Endodermal cell (in vitro differentiated cells): ENCODE results near the gene PMEPA1. TPM values are rescaled to one million over a fixed set of nuclear protein-coding genes. Genes with fewer than 3 reads are reported as not detected.

Experiments used
- DNase-seq: peaks from one replicate; pipeline ENCODE4 v3.0.0-alpha.2; 2017
- H3K27ac ChIP-seq: 2 replicates; pipeline ENCODE4 v1.5.1; 2013; ENCODE audit warnings: mild to moderate bottlenecking, low read depth, low read length, moderate library complexity
- H3K27me3 ChIP-seq: 2 replicates; pipeline ENCODE4 v1.6.1; 2013; ENCODE audit warnings: mild to moderate bottlenecking, low read length, moderate library complexity; ENCODE audit not compliant: insufficient read depth, control insufficient read depth, poor library complexity, severe bottlenecking
- H3K36me3 ChIP-seq: 2 replicates; pipeline ENCODE4 v1.7.0; 2013; ENCODE audit warnings: mild to moderate bottlenecking, low read length, moderate library complexity; ENCODE audit not compliant: control insufficient read depth, insufficient read depth
- H3K4me1 ChIP-seq: one replicate; pipeline ENCODE4 v1.7.0; 2013; ENCODE audit warnings: low read length; ENCODE audit not compliant: control insufficient read depth, insufficient read depth
- H3K4me3 ChIP-seq: 2 replicates; pipeline ENCODE4 v1.5.1; 2013; ENCODE audit warnings: mild to moderate bottlenecking, low read length, moderate library complexity
- H3K9ac ChIP-seq: 2 replicates; pipeline ENCODE4 v1.6.1; 2013; ENCODE audit warnings: mild to moderate bottlenecking, low read length, moderate library complexity; ENCODE audit not compliant: poor library complexity, severe bottlenecking; ENCODE audit errors: extremely low read depth
- H3K9me3 ChIP-seq: 2 replicates; pipeline ENCODE4 v1.6.1; 2013; ENCODE audit warnings: mild to moderate bottlenecking, low read length, moderate library complexity; ENCODE audit not compliant: control insufficient read depth
- H3K27ac Mint-ChIP-seq: 2 replicates; pipeline ENCODE4 v1.8.0; 2020; ENCODE audit warnings: mixed read lengths
- H3K27me3 Mint-ChIP-seq: 2 replicates; pipeline ENCODE4 v1.8.0; 2021; ENCODE audit warnings: mild to moderate bottlenecking, mixed read lengths; ENCODE audit not compliant: insufficient read depth
- H3K36me3 Mint-ChIP-seq: 2 replicates; pipeline ENCODE4 v1.8.0; 2020; ENCODE audit warnings: low read depth, mixed read lengths
- H3K4me1 Mint-ChIP-seq: 2 replicates; pipeline ENCODE4 v1.8.0; 2020; ENCODE audit warnings: mixed read lengths
- H3K4me3 Mint-ChIP-seq: 2 replicates; pipeline ENCODE4 v1.8.0; 2020; ENCODE audit warnings: mild to moderate bottlenecking, moderate library complexity, mixed read lengths
- H3K9me3 Mint-ChIP-seq: 2 replicates; pipeline ENCODE4 v1.8.0; 2020; ENCODE audit warnings: mild to moderate bottlenecking, mixed read lengths
- WGBS, 2 experiments: methylation state at CpG; one replicate each; pipeline versions ENCODE4 v1.1.5 to v1.1.7; 2013; ENCODE audit warnings: missing lambda C conversion rate in 2 of 2, mixed read lengths in 1 of 2; ENCODE audit not compliant: insufficient coverage in 1 of 2, insufficient read length in 1 of 2; 5-methylcytosine and 5-hydroxymethylcytosine counted together
- total RNA-seq, 2 donors: library from RNA; stranded (reverse); fragmentation: NEBNext Ultra II Directional in 1 of 2; extraction: Animal tissue kit (Norgen Biotek cat#: 25700) in 1 of 2; gene quantifications; 2 replicates in 1 of 2; 3 replicates in 1 of 2; pipeline ENCODE4 v1.2.1, GENCODE V29; 2021
- TF ChIP-seq, protein P1 (sequence below): fragments of 200-600 bp; sonication (generic); conservative IDR thresholded peaks from 2 replicates; pipeline ENCODE4 v1.5.0; 2021; ENCODE audit warnings: antibody characterized with exemption, mild to moderate bottlenecking

PMEPA1 gene
- total RNA-seq, 2 donors from 2014 or later = 18.8 to 37.4 TPM

DNA sequence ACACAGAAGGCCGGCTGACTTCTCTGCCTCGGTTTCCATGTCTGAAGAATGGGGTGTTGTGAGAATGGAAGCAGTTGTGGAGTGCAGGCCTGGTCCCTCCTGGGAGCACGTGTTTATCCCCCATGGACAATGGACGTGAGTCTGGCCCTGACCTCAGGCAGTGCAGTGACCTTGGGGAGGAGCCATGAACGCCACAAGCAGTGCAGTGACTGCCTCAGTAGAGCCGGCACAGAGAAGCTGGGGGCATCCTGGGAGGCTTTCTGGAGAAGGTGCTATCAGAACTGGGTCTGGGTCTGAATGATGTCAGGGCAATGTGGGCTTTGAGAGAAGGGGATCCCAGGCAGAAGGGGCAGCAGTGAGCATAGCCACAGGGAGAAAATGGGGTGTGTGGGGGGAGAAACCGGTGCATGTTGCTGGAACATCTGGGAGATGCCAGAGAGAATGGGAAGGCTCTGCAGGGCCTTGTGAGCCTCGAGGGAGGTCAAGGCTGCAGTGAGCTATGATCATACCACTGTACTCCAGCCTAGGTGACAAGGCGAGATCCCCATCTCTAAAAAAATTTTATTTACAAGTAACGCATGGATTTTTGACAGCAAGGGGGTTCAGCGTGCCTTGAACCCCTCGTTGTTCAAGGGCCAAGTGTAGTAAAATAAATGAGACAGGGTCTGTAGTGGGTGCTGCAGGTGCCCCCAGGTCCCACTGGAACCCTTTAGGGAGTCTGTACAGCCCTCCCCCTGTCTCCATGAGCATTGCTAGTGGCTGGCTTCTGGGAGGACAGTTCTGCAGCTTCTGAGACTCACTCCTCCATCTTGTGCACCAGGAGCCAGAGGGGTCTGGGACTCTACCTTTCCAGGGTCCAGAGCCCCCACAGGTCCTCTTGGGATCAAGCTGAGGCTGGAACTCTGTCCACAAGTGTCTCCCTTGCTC is 62.5 kb downstream of the PMEPA1 start:
- Mint-ChIP-seq H3K36me3 (peaks cover 32% of the 10 kb centered on the region), H3K9me3 (peaks cover 39% of the 10 kb centered on the region), H3K27me3 (peaks cover 9% of the 10 kb centered on the region), H3K27ac (no peak overlapping the region), H3K4me1 (peaks cover 17% of the 10 kb centered on the region), H3K4me3 (no peak overlapping the region)
- no peak overlapping the region for H3K27ac ChIP-seq
- TF ChIP-seq, protein P1, sequence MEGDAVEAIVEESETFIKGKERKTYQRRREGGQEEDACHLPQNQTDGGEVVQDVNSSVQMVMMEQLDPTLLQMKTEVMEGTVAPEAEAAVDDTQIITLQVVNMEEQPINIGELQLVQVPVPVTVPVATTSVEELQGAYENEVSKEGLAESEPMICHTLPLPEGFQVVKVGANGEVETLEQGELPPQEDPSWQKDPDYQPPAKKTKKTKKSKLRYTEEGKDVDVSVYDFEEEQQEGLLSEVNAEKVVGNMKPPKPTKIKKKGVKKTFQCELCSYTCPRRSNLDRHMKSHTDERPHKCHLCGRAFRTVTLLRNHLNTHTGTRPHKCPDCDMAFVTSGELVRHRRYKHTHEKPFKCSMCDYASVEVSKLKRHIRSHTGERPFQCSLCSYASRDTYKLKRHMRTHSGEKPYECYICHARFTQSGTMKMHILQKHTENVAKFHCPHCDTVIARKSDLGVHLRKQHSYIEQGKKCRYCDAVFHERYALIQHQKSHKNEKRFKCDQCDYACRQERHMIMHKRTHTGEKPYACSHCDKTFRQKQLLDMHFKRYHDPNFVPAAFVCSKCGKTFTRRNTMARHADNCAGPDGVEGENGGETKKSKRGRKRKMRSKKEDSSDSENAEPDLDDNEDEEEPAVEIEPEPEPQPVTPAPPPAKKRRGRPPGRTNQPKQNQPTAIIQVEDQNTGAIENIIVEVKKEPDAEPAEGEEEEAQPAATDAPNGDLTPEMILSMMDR = no peak
- H3K9ac ChIP-seq = no peak overlapping the region
- H3K4me1 ChIP-seq = peaks cover 7% of the 10 kb centered on the region
- 90 to 94% methylated on average over 11 to 12 of the region's 12 CpGs for WGBS, 2 experiments
- H3K9me3 ChIP-seq = peaks cover 10% of the 10 kb centered on the region
- no peak for DNase-seq
- peaks cover 31% of the 10 kb centered on the region for H3K36me3 ChIP-seq
- no peaks in the 10 kb centered on the region for H3K27me3 ChIP-seq
- H3K4me3 ChIP-seq = no peak overlapping the region

DNA sequence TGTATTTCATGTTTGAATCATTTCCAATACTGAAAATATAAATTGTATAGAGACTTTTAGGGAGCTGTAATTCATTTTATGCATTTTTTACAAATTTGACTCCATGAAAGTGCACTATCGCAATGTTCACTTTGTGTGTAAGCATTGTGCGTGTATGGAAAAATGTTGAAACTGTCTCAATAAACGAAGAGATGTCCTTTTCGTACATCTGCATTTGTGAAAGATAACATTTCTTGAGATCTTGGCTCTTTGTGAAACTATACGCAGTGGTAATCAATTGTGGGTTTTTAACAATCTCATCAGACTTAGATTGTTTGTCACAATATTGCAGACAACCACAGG is 70.9 kb downstream of the PMEPA1 start:
- TF ChIP-seq, protein P1 = no peak
- no peak overlapping the region for H3K27ac ChIP-seq
- Mint-ChIP-seq H3K27ac (no peak overlapping the region), H3K27me3 (peaks cover 14% of the 10 kb centered on the region), H3K4me1 (no peaks in the 10 kb centered on the region), H3K4me3 (no peak overlapping the region), H3K36me3 (no peaks in the 10 kb centered on the region), H3K9me3 (peaks cover 12% of the 10 kb centered on the region)
- H3K4me3 ChIP-seq = no peak overlapping the region
- no peaks in the 10 kb centered on the region for H3K36me3 ChIP-seq
- peaks cover 14% of the 10 kb centered on the region for H3K9me3 ChIP-seq
- no peak overlapping the region for H3K9ac ChIP-seq
- 90 to 96% methylated on average over 5 of the region's 5 CpGs for WGBS, 2 experiments
- no peaks in the 10 kb centered on the region for H3K4me1 ChIP-seq
- no peak for DNase-seq
- no peaks in the 10 kb centered on the region for H3K27me3 ChIP-seq

DNA sequence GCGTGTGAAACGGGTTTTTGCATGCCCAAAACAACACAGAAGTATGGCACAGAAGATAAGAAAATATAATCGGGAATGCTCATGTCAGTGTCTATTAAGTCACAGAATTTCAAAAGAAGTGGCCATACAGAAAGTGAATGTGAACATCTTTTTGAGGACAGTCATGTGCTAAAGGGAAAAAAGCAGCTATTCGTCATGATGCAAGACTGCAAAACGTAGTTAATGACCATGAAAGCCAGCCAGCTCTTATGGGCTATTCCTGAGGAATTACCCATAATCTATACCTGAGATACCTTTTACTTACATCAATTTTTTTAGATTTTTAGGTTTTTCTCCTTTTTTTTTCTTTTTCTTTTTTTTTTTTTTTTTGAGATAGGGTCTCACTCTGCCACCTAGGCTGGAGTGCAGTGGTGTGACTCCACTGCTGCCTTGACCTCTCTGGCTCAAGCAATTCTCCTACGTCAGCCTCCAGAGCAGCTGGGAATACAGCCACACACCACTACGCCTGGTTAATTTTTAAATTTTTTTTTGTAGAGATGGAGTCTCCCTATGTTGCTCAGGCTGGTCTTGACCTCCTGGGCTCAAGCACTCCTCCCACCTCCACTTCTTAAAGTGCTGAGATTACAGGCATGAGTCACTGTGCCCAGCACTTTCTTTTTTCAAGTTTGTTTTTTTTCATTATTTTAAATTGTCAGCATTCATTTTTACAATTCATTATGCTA is 71.5 kb downstream of the PMEPA1 start:
- TF ChIP-seq, protein P1 = no peak
- no peaks in the 10 kb centered on the region for H3K36me3 ChIP-seq
- H3K9ac ChIP-seq = no peak overlapping the region
- 89 to 91% methylated on average over 6 of the region's 7 CpGs for WGBS, 2 experiments
- Mint-ChIP-seq H3K4me1 (no peaks in the 10 kb centered on the region), H3K36me3 (no peaks in the 10 kb centered on the region), H3K9me3 (peaks cover 6% of the 10 kb centered on the region), H3K27ac (no peak overlapping the region), H3K4me3 (no peak overlapping the region), H3K27me3 (peaks cover 14% of the 10 kb centered on the region)
- H3K27ac ChIP-seq = no peak overlapping the region
- no peaks in the 10 kb centered on the region for H3K27me3 ChIP-seq
- H3K4me3 ChIP-seq = no peak overlapping the region
- no peak for DNase-seq
- no peaks in the 10 kb centered on the region for H3K4me1 ChIP-seq
- peaks cover 8% of the 10 kb centered on the region for H3K9me3 ChIP-seq
